Brain microvascular endothelial cell (primary cell): ENCODE results near the gene DOCK9.

Experiments
- DNase-seq: peaks from one replicate; pipeline ENCODE4 v3.0.0-alpha.2; 2020
- H3K27ac ChIP-seq: fragments of 250-450 bp; sonication (Bioruptor Pico); 2 replicates; pipeline ENCODE4 v1.5.1; 2020; ENCODE audit warnings: mild to moderate bottlenecking, moderate library complexity
- H3K27me3 ChIP-seq: fragments of 250-450 bp; sonication (Bioruptor Pico); replicated peaks from 2 replicates; pipeline ENCODE4 v1.5.1; 2020; ENCODE audit warnings: mild to moderate bottlenecking
- H3K36me3 ChIP-seq: fragments of 250-450 bp; sonication (Bioruptor Pico); replicated peaks from 2 replicates; pipeline ENCODE4 v1.5.1; 2020; ENCODE audit warnings: mild to moderate bottlenecking
- H3K4me3 ChIP-seq: 2 replicates; pipeline ENCODE4 v1.5.1; 2011; ENCODE audit warnings: low read depth, mild to moderate bottlenecking, control low read depth, low read length, moderate library complexity
- in situ Hi-C: cut with HindIII; loops from 2 replicates; pipeline ENCODE4 v1.10.0; 2017; ENCODE audit warnings: low sequenced_read_pairs, low pct_ligation_motif_present
- TF ChIP-seq, protein P1 (sequence below): IDR thresholded peaks from 2 replicates; pipeline ENCODE4 v1.5.1; 2011; ENCODE audit warnings: low read depth, mild to moderate bottlenecking, moderate library complexity, low read length, control low read depth, inconsistent platforms; ENCODE audit errors: missing control alignments

DOCK9 gene, protein sequence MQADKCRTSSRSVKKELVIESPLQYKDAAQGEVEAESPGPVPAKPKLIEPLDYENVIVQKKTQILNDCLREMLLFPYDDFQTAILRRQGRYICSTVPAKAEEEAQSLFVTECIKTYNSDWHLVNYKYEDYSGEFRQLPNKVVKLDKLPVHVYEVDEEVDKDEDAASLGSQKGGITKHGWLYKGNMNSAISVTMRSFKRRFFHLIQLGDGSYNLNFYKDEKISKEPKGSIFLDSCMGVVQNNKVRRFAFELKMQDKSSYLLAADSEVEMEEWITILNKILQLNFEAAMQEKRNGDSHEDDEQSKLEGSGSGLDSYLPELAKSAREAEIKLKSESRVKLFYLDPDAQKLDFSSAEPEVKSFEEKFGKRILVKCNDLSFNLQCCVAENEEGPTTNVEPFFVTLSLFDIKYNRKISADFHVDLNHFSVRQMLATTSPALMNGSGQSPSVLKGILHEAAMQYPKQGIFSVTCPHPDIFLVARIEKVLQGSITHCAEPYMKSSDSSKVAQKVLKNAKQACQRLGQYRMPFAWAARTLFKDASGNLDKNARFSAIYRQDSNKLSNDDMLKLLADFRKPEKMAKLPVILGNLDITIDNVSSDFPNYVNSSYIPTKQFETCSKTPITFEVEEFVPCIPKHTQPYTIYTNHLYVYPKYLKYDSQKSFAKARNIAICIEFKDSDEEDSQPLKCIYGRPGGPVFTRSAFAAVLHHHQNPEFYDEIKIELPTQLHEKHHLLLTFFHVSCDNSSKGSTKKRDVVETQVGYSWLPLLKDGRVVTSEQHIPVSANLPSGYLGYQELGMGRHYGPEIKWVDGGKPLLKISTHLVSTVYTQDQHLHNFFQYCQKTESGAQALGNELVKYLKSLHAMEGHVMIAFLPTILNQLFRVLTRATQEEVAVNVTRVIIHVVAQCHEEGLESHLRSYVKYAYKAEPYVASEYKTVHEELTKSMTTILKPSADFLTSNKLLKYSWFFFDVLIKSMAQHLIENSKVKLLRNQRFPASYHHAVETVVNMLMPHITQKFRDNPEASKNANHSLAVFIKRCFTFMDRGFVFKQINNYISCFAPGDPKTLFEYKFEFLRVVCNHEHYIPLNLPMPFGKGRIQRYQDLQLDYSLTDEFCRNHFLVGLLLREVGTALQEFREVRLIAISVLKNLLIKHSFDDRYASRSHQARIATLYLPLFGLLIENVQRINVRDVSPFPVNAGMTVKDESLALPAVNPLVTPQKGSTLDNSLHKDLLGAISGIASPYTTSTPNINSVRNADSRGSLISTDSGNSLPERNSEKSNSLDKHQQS (N-terminal part only)

DNA sequence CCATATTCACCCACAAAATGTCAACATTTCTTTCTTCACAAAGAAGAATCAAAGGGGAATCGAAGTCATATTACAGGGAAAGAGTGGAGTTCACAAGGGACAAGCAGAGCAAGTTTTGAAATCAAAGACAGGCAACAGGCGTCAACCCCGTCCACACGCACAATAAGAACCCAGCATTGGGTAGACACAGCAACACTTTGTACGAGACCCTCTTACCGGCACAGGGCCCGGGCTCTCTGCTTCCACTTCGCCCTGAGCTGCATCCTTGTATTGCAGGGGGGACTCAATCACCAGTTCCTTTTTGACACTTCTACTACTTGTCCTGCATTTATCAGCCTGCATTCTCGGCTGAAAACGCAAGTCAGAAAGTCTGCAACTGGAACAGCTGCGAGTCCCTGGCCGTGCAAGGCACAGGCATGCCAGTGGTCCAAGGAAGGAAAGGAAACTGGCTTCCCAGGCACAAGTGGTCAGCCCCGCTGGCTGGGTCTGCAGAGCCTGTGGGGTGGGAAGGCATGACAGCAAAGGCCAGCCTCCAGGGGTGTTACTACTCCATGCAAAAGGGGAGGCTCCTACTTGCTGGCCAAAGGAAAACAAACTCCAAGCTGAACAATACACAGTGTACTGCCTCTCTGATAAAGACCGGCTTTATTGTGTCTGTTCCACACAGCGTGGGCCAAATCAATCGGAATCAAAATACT is at the start of gene DOCK9:
Gene DOCK9, minus strand, starts transcription at position 497 of the 698 bp plus-strand sequence. Its CDS starts 155 bp downstream, at position 342.
- in situ Hi-C loops = no loop called here
- peak within 1 kb of the TSS; percentile 91 for H3K27ac ChIP-seq
- H3K27me3 ChIP-seq = no peaks in the 10 kb centered on the region
- H3K4me3 ChIP-seq = peak within 1 kb of the TSS; percentile 55
- TF ChIP-seq, protein P1, sequence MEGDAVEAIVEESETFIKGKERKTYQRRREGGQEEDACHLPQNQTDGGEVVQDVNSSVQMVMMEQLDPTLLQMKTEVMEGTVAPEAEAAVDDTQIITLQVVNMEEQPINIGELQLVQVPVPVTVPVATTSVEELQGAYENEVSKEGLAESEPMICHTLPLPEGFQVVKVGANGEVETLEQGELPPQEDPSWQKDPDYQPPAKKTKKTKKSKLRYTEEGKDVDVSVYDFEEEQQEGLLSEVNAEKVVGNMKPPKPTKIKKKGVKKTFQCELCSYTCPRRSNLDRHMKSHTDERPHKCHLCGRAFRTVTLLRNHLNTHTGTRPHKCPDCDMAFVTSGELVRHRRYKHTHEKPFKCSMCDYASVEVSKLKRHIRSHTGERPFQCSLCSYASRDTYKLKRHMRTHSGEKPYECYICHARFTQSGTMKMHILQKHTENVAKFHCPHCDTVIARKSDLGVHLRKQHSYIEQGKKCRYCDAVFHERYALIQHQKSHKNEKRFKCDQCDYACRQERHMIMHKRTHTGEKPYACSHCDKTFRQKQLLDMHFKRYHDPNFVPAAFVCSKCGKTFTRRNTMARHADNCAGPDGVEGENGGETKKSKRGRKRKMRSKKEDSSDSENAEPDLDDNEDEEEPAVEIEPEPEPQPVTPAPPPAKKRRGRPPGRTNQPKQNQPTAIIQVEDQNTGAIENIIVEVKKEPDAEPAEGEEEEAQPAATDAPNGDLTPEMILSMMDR = peak; percentile 11
- DNase-seq = peak; percentile 74
- H3K36me3 ChIP-seq = no peaks in the 10 kb centered on the region

DNA sequence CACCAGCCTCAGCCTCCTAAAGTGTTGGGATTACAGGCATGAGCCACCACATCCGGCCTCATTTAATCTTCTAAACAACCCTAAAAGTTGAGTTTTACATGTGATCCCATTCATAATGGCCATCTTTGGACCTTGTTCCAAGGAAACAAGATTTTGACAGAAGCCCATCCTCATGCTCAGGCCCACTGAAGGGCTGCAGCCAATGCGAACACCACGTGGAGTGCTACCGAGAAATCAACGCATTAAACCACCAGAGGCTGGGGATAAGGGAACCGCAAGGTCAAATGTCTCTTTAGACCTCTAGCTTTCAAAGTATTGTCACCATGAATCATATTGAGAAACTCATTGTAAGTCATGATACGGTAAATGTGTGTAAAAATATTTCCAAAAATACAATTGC is 49.4 kb upstream of the DOCK9 start:
- Histone ChIP-seq H3K27me3 (no peaks in the 10 kb centered on the region), H3K4me3 (no peak overlapping the region), H3K27ac (no peak overlapping the region), H3K36me3 (no peaks in the 10 kb centered on the region)
- in situ Hi-C loops = no loop called here
- no peak for DNase-seq
- TF ChIP-seq, protein P1 = no peak

DNA sequence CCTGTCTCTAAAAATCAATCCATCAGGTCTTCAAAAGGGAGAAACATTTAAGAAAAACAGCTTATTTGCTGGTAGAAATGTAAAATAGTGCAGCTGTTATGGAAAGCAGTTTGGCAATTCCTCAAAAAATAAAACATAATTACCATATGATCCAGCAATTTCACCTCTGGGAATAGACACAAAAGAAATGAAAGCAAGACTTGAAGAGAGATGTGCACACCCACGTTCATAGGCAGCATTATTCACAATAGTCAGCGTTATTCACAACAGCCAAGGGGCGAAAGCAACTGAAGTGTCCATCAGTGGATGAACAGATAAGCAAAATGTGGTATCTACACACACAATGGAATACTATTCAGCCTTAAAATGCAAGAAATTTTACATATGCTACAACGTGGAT is 45.1 kb upstream of the DOCK9 start:
- Histone ChIP-seq H3K27ac (no peak overlapping the region), H3K27me3 (no peaks in the 10 kb centered on the region), H3K4me3 (no peak overlapping the region), H3K36me3 (no peaks in the 10 kb centered on the region)
- TF ChIP-seq, protein P1 = no peak
- DNase-seq = no peak
- in situ Hi-C loops = no loop called here

DNA sequence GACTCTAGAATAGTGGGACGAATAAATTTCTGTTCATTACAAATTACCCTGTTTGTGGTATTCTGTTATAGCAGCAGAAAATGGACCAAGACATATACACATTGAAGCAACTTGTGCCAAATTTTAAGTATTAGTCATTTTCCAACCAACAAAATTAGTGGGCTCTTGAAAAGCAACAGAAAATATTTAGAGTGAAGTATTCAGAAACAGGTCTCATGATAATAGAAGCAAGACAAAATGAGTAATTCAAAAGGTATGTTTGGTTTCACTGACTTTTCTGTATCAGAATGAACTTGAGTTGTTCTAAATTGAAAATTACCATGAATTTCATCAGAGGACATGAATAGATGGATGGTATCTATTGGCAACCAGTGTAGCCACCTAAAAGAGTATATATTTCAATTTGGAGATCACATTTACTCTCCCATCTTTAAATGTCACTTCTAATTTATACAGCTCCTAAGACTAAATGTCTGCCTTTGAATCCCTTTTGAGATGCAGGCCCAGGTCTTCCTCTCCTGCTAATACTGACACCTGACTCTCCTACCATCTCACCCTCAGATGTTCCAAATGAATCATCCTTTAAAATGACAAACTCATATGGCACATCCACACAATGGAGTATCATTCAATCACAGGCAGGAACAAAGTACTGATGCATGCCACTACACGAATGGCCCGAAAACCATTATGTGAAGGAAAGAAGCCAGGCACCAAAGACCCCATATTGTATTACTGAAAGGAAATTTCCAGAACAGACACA is 40.7 kb upstream of the DOCK9 start:
- H3K4me3 ChIP-seq = no peak overlapping the region
- peak overlapping the region; percentile 14 for H3K27ac ChIP-seq
- TF ChIP-seq, protein P1 = no peak
- H3K27me3 ChIP-seq = no peaks in the 10 kb centered on the region
- no peak for DNase-seq
- in situ Hi-C loops = no loop called here
- no peaks in the 10 kb centered on the region for H3K36me3 ChIP-seq
